GM12864 (cell line): ENCODE results near the gene MYO18A.
"Not testable (repeated sequence)": the region's sequence is repeated elsewhere in the genome, so short reads cannot be mapped to it uniquely, and the experiment has no call there.

Experiments used
- DNase-seq: peaks from one replicate; pipeline ENCODE4 v3.0.0-alpha.2; 2011; ENCODE audit warnings: low read depth
- H3K4me3 ChIP-seq: 2 replicates; pipeline ENCODE4 v1.5.1; 2011; ENCODE audit warnings: mild to moderate bottlenecking, low read depth, low read length, control low read depth
- TF ChIP-seq, protein P1 (sequence below): IDR thresholded peaks from 2 replicates; pipeline ENCODE4 v1.5.1; 2011; ENCODE audit warnings: low read depth, mild to moderate bottlenecking, moderate library complexity, low read length, control low read depth, inconsistent platforms; ENCODE audit errors: missing control alignments

Gene MYO18A

DNA sequence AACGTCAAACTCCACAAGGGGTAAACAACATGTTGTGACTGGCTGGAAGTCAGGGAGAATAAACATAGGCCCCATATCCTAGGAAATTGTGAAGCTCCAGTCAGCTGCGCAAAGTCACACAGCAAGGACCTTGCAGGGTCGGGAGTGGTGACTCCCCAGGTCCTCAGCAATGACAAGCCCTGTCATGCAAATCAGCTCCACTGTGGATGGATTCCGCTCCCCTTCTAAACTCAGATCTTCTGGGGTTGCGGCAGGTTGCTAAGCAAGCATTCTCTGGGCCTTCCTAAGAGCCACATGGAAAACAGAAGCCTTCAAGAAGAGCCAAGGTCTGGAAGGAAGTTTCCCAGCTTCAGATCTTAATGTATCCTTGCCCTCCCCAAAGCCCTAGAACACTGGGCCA, 28.9 kb upstream of the MYO18A start:
- DNase-seq = no peak
- H3K4me3 ChIP-seq = no peak overlapping the region
- TF ChIP-seq, protein P1, sequence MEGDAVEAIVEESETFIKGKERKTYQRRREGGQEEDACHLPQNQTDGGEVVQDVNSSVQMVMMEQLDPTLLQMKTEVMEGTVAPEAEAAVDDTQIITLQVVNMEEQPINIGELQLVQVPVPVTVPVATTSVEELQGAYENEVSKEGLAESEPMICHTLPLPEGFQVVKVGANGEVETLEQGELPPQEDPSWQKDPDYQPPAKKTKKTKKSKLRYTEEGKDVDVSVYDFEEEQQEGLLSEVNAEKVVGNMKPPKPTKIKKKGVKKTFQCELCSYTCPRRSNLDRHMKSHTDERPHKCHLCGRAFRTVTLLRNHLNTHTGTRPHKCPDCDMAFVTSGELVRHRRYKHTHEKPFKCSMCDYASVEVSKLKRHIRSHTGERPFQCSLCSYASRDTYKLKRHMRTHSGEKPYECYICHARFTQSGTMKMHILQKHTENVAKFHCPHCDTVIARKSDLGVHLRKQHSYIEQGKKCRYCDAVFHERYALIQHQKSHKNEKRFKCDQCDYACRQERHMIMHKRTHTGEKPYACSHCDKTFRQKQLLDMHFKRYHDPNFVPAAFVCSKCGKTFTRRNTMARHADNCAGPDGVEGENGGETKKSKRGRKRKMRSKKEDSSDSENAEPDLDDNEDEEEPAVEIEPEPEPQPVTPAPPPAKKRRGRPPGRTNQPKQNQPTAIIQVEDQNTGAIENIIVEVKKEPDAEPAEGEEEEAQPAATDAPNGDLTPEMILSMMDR = no peak

- TF ChIP-seq, protein P1 = no peak
- no peak for DNase-seq
- H3K4me3 ChIP-seq = no peak overlapping the region
Measured at GRCh38 chr17:29207975-29208374, 27.8 kb upstream of the MYO18A start.

DNA sequence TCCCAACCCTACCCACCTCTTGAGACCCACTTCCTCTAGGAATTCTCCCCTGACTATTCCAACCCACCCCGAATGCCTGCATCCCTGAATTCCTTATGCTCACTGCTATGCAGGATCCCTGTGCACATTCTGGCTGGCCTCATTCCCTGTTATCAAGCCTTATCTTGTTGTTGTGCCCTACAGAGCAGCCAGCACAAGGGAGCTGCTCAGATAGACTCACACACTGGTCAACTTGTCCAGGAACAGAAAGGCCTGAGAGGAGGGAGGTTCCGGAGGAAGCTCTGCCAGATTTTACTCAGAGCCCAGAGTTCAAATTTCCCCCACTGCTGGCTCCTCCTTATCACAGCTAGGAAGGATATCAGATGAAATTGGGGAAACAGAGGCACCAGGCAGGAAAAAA, 24.8 kb upstream of the MYO18A start:
- TF ChIP-seq, protein P1 = no peak
- no peak overlapping the region for H3K4me3 ChIP-seq
- DNase-seq = no peak

DNA sequence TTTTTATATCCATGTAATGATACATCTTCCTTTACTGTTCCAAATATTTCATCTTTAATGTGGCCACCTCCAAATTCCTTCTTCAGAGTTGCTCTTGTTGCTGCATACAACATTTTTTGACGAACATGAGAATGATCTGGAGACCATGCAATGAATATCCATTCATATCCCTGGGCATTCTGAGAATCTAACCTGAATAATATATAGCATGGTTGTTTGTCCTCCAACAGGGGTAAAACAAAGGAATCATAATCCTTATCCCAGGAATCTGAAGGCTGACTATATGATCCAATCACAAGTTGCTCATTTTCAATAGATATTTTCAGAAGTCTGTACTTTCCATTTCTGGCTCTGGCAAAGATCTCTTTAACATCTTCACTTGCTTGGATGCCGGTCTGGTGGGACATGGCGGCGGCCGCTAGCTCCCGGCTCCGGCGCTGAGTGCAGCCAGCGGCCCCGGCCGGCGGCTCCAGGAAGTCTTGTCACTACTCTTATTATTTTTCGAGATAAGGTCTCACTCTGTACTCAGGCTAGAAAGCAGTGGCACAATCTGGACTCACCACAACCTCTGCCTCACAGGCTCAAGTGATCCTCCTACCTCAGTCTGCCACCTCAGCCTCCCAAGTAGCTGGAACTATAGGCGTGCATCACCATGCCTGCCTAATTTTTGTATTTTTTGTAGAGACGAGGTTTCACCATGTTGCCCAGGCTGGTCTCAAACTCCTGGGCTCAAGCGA, 24.0 kb upstream of the MYO18A start:
- not testable (repeated sequence) for H3K4me3 ChIP-seq, DNase-seq

- no peak for DNase-seq
- TF ChIP-seq, protein P1 = no peak
- no peak overlapping the region for H3K4me3 ChIP-seq
Measured at GRCh38 chr17:29197516-29198272, 17.5 kb upstream of the MYO18A start.

DNA sequence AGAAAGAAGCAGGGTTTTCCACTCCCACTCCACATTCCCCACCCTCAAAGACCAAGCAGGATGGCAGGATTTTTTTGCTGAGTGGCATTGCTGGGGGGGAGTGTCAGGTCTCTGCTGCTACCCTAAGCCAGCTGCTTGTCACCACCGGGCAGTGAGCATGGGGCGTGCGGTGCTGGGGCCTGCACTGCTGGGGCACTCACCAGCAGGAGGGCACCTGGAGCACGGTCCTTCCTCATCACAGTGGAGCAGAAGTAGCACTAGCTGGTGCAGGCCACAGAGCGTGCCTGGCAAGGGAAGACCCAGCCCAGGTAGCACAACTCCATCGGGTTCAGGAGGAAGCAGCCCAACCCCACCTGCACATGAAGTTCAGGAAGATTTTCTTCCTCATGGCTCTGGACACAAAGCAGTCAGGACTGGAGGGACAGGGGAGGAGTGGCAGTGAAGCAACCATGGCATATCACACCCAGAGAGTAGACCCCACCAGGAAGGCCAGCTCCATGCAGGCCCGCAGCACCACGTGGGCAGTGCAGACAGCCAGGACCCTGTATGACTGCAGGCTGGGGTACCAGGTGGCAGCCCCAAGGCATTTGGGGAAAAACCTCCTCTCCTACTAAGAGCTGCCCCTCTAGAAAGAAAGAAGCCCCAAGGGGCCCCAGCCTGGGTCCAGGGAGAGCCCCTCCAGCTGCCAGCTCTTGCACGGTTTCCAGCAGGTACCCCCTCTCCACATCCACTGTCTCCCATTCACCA, 16.7 kb upstream of the MYO18A start:
- no peak overlapping the region for H3K4me3 ChIP-seq
- TF ChIP-seq, protein P1 = no peak
- no peak for DNase-seq

GRCh38 chr17:29195465-29196081, 15.4 kb upstream of the MYO18A start:
- DNase-seq = no peak
- no peak overlapping the region for H3K4me3 ChIP-seq
- TF ChIP-seq, protein P1 = no peak
